Cardiac fibroblast (primary cell): ENCODE results near the gene CRACDL.

Source experiments
- DNase-seq, 2 donors: peaks; one replicate each; pipeline versions ENCODE4 v3.0.0 to v3.0.0-alpha.2; 2010; ENCODE audit warnings: low read depth in 2 of 2
- H3K4me3 ChIP-seq, 2 donors: replicated peaks in 1 of 2; 1 replicate in 1 of 2; 2 replicates in 1 of 2; pipeline ENCODE4 v1.5.1; 2011; ENCODE audit warnings: low read depth in 2 of 2, low read length in 2 of 2, mild to moderate bottlenecking in 2 of 2, moderate library complexity in 1 of 2
- TF ChIP-seq, protein P1 (sequence below): IDR thresholded peaks from one replicate; pipeline ENCODE4 v1.5.1; 2011; ENCODE audit warnings: low read depth, mild to moderate bottlenecking, low read length, inconsistent platforms

The CRACDL gene

DNA sequence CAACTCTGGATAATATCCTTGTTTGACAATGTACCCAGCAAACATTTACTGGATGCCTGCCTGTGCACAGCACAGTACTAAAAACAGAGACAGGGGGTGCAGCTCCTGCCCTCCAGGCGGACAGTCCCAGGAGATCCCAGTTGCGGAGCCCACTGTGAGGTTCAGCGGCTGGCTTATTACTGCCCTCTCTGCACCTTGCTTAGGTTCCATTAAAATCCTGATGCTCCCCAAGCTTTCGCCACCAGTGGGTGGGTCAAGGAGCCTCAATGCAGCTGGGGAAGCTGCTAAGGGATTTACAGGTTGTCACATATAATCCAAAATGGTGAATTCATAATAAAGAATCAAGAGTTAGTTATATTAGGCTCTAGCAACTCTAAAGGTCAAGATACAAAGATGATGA, 38.3 kb downstream of the CRACDL start:
- DNase-seq: no peak
- no peak overlapping the region for H3K4me3 ChIP-seq
- TF ChIP-seq, protein P1, sequence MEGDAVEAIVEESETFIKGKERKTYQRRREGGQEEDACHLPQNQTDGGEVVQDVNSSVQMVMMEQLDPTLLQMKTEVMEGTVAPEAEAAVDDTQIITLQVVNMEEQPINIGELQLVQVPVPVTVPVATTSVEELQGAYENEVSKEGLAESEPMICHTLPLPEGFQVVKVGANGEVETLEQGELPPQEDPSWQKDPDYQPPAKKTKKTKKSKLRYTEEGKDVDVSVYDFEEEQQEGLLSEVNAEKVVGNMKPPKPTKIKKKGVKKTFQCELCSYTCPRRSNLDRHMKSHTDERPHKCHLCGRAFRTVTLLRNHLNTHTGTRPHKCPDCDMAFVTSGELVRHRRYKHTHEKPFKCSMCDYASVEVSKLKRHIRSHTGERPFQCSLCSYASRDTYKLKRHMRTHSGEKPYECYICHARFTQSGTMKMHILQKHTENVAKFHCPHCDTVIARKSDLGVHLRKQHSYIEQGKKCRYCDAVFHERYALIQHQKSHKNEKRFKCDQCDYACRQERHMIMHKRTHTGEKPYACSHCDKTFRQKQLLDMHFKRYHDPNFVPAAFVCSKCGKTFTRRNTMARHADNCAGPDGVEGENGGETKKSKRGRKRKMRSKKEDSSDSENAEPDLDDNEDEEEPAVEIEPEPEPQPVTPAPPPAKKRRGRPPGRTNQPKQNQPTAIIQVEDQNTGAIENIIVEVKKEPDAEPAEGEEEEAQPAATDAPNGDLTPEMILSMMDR: no peak

DNA sequence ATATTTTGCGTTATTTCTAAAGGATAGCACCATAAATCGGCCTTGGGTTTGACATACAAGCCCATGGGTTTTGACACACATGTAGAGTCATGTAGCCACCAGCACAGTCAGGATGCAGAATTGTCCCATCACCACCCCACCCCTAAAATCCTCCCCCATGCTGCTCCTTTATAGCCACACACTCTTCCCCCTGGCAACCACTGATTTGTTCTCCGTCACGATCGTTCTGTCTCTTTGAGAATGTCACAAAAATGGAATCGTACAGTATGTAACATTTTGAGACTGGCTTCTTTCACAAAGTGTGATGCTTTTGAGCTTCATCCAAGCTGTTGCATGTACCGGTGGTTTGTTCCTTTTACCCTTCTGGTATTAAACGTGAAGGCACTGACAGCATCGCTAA, 39.1 kb downstream of the CRACDL start:
- no peak for DNase-seq
- no peak overlapping the region for H3K4me3 ChIP-seq
- TF ChIP-seq, protein P1: no peak

DNA sequence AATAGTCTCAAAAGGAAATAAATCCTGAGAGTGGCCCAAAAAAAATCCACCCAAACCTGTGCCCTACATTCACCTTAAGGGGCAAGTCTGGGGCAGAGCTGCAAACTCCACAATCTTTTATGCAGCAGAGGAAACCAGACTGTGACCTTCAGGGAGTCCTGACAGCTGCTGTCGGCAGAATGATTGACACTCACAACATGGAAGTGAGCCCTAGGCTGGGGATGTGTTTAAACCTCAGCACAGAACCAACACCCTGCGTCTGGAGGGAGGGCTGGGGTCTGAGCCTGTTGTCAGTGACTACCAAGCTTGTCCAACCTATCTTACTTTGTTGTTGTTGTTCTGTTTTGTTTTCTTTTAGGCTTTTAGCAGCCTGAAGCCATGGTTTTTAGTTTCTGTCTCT, 39.6 kb downstream of the CRACDL start:
- no peak for DNase-seq
- TF ChIP-seq, protein P1: no peak
- H3K4me3 ChIP-seq: no peak overlapping the region

DNA sequence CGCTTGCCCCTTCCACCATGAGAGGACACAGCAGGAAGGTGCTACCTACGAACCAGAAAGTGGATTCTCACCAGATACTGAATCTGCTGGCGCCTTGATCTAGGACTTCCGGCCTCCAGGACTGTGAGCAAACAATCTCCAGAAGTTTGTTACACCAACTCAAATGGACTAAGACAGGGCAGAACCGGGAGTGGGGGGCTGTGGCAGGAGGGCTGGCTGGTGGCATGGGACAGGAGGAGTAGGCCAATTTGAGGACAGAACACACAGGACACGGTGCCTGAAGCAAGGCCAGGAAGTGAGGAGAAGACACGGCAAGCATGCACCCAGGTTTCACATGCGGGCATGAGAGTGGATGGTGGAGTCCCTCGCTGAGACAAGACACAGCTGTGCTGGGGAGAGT, 40.1 kb downstream of the CRACDL start:
- no peak overlapping the region for H3K4me3 ChIP-seq
- no peak for DNase-seq
- TF ChIP-seq, protein P1: no peak

DNA sequence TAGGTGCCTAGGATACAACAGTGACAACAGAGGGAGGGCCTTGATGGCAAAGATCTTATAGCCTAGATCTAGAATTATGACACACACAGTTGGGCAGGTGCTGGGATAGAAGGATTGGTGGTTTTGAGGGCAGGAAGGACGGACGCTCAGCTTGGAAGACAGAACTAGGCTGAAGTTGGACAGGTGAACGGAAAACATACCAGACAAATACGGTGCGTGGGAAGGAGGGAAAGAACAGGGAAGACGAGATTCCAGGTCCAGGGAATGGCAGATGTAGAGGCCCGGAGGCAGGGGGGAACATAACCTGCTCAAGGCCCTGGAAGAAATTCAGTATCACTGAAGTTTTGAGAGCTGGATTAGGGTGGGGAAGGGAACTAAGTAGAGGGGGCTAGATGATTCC, 40.8 kb downstream of the CRACDL start:
- H3K4me3 ChIP-seq: no peak overlapping the region
- DNase-seq: no peak
- TF ChIP-seq, protein P1: no peak

DNA sequence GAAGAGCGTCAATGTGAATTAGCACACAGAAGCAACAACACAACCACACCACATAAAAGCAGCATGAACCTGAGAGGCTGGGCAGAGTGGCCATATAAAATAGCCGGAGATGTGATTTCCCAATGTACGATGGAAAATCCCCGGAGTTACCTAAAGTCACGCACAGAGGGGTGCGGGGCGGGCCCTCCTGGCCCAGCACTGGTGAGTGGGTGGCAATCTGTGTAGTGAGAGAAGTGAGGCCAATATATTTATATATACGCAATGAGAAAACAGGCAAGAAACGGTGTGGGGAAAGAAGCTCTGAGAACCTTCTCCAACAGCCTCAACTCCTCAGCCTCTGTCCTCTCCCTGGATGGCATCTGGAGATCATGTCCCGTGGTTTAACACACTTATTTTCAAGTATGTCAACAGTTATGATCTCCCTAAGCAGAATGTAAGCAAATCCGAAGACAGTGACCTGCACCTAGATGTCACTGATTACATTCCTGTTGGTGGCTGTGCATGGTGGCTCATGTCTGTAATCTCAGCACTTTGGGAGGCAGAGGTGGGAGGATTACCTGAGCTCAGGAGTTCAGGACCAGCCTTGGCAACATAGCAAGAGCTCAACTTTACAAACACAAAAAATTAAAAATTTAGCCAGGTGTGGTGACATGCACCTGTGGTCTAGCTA, 41.6 kb downstream of the CRACDL start:
- TF ChIP-seq, protein P1: no peak
- no peak for DNase-seq

DNA sequence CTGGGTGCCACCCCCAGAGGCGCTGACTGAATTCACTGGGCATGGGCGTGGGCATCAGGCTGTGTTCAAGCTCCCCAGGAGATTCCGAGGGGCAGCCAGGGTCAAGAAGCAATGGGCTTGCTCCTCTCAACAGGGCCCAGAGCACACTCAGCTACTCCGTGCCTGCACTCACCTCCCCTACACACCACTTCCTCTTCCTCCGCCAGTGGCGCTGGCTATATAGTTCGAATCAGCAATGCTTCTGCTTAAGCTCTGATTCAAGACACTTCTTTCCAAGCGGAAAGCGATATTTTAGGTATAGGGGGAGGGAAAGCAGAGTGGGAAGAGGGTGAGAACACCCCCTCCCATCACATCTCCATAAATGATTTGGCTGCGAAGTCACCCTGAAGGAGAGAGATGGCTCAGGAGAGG, 42.1 kb downstream of the CRACDL start:
- no peak for DNase-seq
- no peak overlapping the region for H3K4me3 ChIP-seq
- TF ChIP-seq, protein P1: no peak

More for the DNA sequence above, 41.6 kb downstream of the CRACDL start:
- H3K4me3 ChIP-seq: no peak overlapping the region
